ENCODE results near the gene MYO19. TPM values are rescaled to one million over a fixed set of nuclear protein-coding genes. Genes with fewer than 3 reads are reported as not detected.
A peak's percentile ranks its signal among the peaks of the same experiment; 100 is the strongest.

The MYO19 gene
- total and polyA plus RNA-seq, 9 of the 15 experiments (the other 6 are each of a cell fraction or from before 2014, with no cell fraction given), result 21.6 to 176 (median 129) TPM

DNA sequence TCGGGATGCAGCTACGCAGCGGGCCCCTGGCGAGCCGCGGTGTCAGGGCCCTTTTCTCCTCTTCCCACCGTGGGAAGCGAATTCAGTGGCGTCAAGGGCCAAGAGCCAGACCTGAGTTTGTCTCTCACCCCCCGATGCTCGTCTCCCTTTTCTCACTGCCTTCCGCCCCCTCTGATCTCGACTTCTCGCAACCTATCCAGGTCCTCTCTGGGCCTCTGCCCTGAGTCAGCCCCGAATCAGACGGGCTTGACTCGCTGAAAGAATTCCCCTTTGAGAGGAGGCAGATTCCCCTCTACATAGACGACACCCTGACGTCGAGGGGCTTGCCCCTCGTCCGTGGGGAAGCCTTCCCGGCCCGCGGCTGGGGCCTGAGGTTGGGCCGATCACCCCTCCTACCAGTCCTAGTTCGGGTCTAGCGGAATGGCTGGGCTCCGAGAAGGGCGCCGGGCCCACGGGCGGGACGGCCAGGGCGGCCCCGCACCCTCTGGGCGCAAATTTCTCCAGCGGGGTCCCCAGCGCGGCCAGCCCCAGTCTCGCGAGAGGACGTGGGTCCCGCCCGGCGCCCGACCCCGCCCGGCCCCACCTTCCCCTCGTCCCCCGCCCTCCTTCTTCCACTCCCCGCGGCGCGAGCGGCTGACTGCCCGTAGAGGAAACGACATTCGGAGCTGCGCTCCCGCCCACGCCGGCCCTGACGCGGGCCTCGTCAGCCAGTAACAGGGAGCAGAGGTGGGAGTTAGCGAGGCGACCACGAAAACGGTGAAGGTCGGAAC is 9.8 kb upstream of the MYO19 start, which contains the start of gene GGNBP2 (continued):
- TF ChIP-seq, protein P1, sequence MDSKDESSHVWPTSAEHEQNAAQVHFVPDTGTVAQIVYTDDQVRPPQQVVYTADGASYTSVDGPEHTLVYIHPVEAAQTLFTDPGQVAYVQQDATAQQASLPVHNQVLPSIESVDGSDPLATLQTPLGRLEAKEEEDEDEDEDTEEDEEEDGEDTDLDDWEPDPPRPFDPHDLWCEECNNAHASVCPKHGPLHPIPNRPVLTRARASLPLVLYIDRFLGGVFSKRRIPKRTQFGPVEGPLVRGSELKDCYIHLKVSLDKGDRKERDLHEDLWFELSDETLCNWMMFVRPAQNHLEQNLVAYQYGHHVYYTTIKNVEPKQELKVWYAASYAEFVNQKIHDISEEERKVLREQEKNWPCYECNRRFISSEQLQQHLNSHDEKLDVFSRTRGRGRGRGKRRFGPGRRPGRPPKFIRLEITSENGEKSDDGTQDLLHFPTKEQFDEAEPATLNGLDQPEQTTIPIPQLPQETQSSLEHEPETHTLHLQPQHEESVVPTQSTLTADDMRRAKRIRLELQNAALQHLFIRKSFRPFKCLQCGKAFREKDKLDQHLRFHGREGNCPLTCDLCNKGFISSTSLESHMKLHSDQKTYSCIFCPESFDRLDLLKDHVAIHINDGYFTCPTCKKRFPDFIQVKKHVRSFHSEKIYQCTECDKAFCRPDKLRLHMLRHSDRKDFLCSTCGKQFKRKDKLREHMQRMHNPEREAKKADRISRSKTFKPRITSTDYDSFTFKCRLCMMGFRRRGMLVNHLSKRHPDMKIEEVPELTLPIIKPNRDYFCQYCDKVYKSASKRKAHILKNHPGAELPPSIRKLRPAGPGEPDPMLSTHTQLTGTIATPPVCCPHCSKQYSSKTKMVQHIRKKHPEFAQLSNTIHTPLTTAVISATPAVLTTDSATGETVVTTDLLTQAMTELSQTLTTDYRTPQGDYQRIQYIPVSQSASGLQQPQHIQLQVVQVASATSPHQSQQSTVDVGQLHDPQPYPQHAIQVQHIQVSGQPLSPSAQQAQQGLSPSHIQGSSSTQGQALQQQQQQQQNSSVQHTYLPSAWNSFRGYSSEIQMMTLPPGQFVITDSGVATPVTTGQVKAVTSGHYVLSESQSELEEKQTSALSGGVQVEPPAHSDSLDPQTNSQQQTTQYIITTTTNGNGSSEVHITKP (IDR thresholded peaks at IDR 0.05; ENCODE audit: partially characterized antibody), result peak; percentile 20
- no peak for TF ChIP-seq MIER1 (IDR thresholded peaks at IDR 0.05; ENCODE audit: low read depth)
- no peak for TF ChIP-seq RUNX1 (IDR thresholded peaks at IDR 0.05; ENCODE audit: low read depth)
- no peak for TF ChIP-seq SMAD1 (IDR thresholded peaks at IDR 0.05; ENCODE audit: low read depth, low read length, partially characterized antibody)
- TF ChIP-seq PRPF4 (IDR thresholded peaks at IDR 0.05; ENCODE audit: insufficient read depth, low read depth, low read length, poor library complexity, severe bottlenecking), result no peak
- TF ChIP-seq SMAD4 (CRISPR knock-in tag; conservative IDR thresholded peaks at IDR 0.05), result 0 out of 2 replicates have a peak, but pooled peaks have one; percentile 9
- no peak for TF ChIP-seq CEBPB (tag; IDR thresholded peaks at IDR 0.05)
- TF ChIP-seq MCM3 (IDR thresholded peaks at IDR 0.05), result no peak
- TF ChIP-seq, protein P2, sequence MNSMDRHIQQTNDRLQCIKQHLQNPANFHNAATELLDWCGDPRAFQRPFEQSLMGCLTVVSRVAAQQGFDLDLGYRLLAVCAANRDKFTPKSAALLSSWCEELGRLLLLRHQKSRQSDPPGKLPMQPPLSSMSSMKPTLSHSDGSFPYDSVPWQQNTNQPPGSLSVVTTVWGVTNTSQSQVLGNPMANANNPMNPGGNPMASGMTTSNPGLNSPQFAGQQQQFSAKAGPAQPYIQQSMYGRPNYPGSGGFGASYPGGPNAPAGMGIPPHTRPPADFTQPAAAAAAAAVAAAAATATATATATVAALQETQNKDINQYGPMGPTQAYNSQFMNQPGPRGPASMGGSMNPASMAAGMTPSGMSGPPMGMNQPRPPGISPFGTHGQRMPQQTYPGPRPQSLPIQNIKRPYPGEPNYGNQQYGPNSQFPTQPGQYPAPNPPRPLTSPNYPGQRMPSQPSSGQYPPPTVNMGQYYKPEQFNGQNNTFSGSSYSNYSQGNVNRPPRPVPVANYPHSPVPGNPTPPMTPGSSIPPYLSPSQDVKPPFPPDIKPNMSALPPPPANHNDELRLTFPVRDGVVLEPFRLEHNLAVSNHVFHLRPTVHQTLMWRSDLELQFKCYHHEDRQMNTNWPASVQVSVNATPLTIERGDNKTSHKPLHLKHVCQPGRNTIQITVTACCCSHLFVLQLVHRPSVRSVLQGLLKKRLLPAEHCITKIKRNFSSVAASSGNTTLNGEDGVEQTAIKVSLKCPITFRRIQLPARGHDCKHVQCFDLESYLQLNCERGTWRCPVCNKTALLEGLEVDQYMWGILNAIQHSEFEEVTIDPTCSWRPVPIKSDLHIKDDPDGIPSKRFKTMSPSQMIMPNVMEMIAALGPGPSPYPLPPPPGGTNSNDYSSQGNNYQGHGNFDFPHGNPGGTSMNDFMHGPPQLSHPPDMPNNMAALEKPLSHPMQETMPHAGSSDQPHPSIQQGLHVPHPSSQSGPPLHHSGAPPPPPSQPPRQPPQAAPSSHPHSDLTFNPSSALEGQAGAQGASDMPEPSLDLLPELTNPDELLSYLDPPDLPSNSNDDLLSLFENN (IDR thresholded peaks at IDR 0.05; ENCODE audit: low read depth in 2 of 2, low read length in 2 of 2), result no peak
- TF ChIP-seq ZNF766 (CRISPR knock-in tag; conservative IDR thresholded peaks at IDR 0.05), result peak; percentile 59; the same call in 1 of the 2 replicates
- TF ChIP-seq SMARCB1 (IDR thresholded peaks at IDR 0.05; ENCODE audit: insufficient read length, low read depth), result no peak
- no peak for TF ChIP-seq NFXL1 (CRISPR knock-in tag; IDR thresholded peaks at IDR 0.05)
- no peak for TF ChIP-seq ZNF780A (CRISPR knock-in tag; IDR thresholded peaks at IDR 0.05)
- TF ChIP-seq RBM17 (IDR thresholded peaks at IDR 0.05; ENCODE audit: borderline replicate concordance, low read depth, low read length), result no peak
- no peak for TF ChIP-seq SIN3B (IDR thresholded peaks at IDR 0.05; ENCODE audit: low read depth)
- no peak for TF ChIP-seq ZNF507 (tag; conservative IDR thresholded peaks at IDR 0.05)
- no peak for TF ChIP-seq HDGF (IDR thresholded peaks at IDR 0.05)
- TF ChIP-seq HDAC1 (IDR thresholded peaks at IDR 0.05), result peak in 1 of 2 experiments; percentile 74; a peak in 2 of 4 replicates
- no peak for TF ChIP-seq CAMTA2 (CRISPR knock-in tag; conservative IDR thresholded peaks at IDR 0.05)
- no peak for TF ChIP-seq GATAD2B (IDR thresholded peaks at IDR 0.05; ENCODE audit: borderline replicate concordance)
- TF ChIP-seq HIVEP1 (CRISPR knock-in tag; IDR thresholded peaks at IDR 0.05), result no peak
- TF ChIP-seq SREBF1 (IDR thresholded peaks at IDR 0.05; ENCODE audit: borderline replicate concordance, low read depth, low read length), result no peak
- no peak for TF ChIP-seq ZNF696 (CRISPR knock-in tag; conservative IDR thresholded peaks at IDR 0.05)

All from K562 (cell line).